ENCODE measurements around the gene G3BP2.

DNA sequence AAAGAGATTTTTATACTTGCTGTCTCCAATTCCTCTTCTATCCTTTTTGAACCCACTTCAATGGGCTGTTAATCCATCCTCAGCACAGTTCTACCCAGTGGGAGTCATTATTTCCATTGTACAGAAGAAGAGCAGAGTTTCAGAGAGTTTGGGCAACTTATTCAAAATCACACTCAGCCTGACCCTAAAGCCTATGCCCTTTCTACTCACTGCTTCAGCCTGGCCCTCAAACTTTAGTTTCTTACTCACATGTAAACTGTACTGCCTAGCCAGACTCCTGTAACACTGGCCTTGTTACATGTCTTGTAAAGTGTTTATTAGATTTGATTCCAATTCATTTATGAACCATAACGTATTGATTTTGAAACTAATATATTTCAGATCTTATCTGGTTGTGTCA lies 26.1 kb upstream of the G3BP2 start:
- TF ChIP-seq CTCF (IDR thresholded peaks at IDR 0.05; ENCODE audit: low read depth, low read length) = no peak
- TF ChIP-seq EZH2phosphoT487 (IDR thresholded peaks at IDR 0.05; ENCODE audit: low read depth) = no peak
